ENCODE data around the gene ZNF385D. TPM values are rescaled to one million over a fixed set of nuclear protein-coding genes. Genes with fewer than 3 reads are reported as not detected.

The ZNF385D gene
- total RNA-seq, 1 donor from 2014 or later: 32.0 TPM

DNA sequence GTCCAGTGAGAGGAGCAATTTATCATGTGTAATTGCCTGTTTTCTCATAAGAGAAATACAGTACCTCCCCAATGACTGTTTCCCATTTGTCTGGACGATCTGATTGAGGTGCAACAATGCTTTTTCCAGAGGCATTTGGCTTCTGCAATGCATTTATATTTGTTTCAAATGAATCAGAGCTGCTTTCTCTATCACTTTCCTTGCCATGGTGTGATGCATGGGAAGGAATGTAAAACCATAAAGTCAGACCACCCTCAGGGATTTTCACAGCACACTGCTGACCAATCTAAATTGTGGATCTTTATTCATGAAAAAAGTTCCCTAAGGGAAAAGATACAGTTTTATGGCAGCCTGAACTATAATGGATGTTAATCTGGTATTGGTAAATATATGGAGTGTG, 333.0 kb downstream of the ZNF385D start:
- TF ChIP-seq, protein P1, sequence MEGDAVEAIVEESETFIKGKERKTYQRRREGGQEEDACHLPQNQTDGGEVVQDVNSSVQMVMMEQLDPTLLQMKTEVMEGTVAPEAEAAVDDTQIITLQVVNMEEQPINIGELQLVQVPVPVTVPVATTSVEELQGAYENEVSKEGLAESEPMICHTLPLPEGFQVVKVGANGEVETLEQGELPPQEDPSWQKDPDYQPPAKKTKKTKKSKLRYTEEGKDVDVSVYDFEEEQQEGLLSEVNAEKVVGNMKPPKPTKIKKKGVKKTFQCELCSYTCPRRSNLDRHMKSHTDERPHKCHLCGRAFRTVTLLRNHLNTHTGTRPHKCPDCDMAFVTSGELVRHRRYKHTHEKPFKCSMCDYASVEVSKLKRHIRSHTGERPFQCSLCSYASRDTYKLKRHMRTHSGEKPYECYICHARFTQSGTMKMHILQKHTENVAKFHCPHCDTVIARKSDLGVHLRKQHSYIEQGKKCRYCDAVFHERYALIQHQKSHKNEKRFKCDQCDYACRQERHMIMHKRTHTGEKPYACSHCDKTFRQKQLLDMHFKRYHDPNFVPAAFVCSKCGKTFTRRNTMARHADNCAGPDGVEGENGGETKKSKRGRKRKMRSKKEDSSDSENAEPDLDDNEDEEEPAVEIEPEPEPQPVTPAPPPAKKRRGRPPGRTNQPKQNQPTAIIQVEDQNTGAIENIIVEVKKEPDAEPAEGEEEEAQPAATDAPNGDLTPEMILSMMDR (IDR thresholded peaks at IDR 0.05): no peak
- peaks cover 7 to 17% of the 10 kb centered on the region in 2 donors for H3K36me3 ChIP-seq
- no peak overlapping the region for H3K27ac ChIP-seq
- H3K9me3 ChIP-seq: no peaks in the 10 kb centered on the region
- intact Hi-C loops (cut with DNase I): no loop called here
- H3K27me3 ChIP-seq: no peaks in the 10 kb centered on the region
- H3K4me3 ChIP-seq: no peak overlapping the region
- no peak for DNase-seq (ENCODE audit: low spot score in 2 of 2)
- no peaks in the 10 kb centered on the region for H3K4me1 ChIP-seq

DNA sequence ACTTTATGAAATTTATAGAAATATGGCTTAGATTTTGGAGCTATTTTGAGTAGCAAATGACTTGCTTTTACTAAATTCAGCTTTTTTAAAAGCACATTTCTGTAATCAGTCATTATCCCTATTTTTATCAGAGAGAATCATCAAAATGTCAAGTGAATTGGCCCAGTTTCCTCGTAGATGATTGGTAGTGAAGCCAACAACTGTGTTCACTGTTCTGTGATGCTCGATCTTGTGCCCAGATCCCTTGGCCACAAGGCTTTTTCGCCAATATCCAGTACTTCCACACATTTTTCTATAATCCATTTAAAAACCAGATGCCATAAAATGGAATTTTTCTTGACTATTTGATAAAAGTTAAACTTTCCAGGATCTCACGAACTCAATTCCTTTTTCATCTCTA, 336.5 kb downstream of the ZNF385D start:
- intact Hi-C loops (cut with DNase I): no loop called here
- TF ChIP-seq, protein P1 (IDR thresholded peaks at IDR 0.05): no peak
- Histone ChIP-seq H3K27me3 (no peaks in the 10 kb centered on the region), H3K4me1 (no peaks in the 10 kb centered on the region), H3K36me3 (peaks cover 0 to 3% of the 10 kb centered on the region in 2 donors), H3K27ac (no peak overlapping the region), H3K4me3 (no peak overlapping the region), H3K9me3 (no peaks in the 10 kb centered on the region)
- DNase-seq (ENCODE audit: low spot score in 2 of 2): no peak

DNA sequence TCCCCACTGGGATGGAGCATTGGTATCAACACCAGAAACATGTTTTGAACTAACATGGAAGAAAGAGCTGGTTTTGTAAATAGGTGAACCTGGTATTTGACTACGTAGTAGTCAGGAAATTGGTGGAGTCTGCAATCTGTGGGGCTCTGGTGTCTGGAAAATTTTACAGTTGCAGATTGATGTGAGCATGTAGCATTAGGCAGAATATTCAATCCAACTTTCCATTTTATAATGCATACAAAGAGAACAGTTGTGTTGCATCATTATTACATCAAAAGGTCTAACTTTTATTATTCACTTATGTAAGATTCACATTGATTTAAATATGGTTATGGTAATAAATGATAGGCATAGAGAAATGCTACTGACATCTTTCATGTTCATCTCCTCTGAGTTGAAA, 340.0 kb downstream of the ZNF385D start:
- Histone ChIP-seq H3K4me1 (no peaks in the 10 kb centered on the region), H3K4me3 (no peak overlapping the region), H3K36me3 (no peaks in the 10 kb centered on the region), H3K27ac (no peak overlapping the region), H3K27me3 (no peaks in the 10 kb centered on the region), H3K9me3 (no peaks in the 10 kb centered on the region)
- TF ChIP-seq, protein P1 (IDR thresholded peaks at IDR 0.05): no peak
- no peak for DNase-seq (ENCODE audit: low spot score in 2 of 2)
- intact Hi-C loops (cut with DNase I): no loop called here

DNA sequence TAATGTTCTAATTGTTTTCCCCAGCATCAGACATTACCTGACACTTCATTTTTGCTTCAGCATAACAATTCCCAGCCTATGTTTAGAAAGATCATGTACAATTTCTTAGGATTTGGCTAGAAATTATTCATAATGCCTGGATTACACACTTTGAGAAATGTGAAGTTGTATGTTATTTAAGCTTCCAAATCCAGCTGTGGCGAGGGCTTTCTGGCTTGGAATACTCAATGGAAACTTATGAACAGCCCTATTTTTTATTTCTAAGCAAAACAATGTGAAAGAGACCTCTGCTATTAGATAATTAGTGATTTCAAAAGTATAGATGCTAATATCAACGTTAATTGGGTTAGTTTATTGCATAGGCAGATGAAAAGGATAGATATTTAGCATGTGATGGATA, 341.6 kb downstream of the ZNF385D start:
- Histone ChIP-seq H3K4me3 (no peak overlapping the region), H3K36me3 (no peaks in the 10 kb centered on the region), H3K4me1 (no peaks in the 10 kb centered on the region), H3K27ac (no peak overlapping the region), H3K9me3 (no peaks in the 10 kb centered on the region), H3K27me3 (no peaks in the 10 kb centered on the region)
- intact Hi-C loops (cut with DNase I): no loop called here
- TF ChIP-seq, protein P1 (IDR thresholded peaks at IDR 0.05): no peak
- DNase-seq (ENCODE audit: low spot score in 2 of 2): no peak

DNA sequence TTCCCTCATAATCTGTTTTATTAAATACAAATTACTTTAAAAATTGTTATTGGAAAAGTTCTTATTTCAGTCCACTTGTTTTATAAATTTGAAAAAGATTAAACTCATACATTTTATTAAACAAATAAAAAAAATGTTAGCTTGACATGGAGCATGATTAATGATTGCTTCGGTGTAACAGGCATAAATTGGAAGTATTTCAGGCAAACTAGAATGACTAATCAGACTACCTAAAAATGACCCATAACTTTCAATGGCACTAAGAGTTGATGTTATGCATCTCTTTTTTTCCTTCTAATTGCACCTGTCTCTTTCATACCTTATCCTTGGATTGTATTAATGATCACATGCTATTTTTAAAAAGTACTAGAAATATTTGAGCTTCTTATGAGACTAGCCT, 343.3 kb downstream of the ZNF385D start:
- no peak for DNase-seq (ENCODE audit: low spot score in 2 of 2)
- no peaks in the 10 kb centered on the region for H3K4me1 ChIP-seq
- H3K27me3 ChIP-seq: no peaks in the 10 kb centered on the region
- no peak overlapping the region for H3K27ac ChIP-seq
- TF ChIP-seq, protein P1 (IDR thresholded peaks at IDR 0.05): no peak
- no peak overlapping the region for H3K4me3 ChIP-seq
- intact Hi-C loops (cut with DNase I): no loop called here
- H3K9me3 ChIP-seq: no peaks in the 10 kb centered on the region
- H3K36me3 ChIP-seq: no peaks in the 10 kb centered on the region
